GM12878 (cell line): ENCODE measurements around the gene PDE9A. TPM values are rescaled to one million over a fixed set of nuclear protein-coding genes. Genes with fewer than 3 reads are reported as not detected.

Experiments
- ATAC-seq: fragments of 200-7000 bp; cut with Tn5 transposase; 3 replicates; pipeline ENCODE4 v1.9.1; 2020; ENCODE audit warnings: mild to moderate bottlenecking, moderate library complexity
- BruUV-seq: library from RNA; stranded (reverse); fragments of 400-500 nt; replicated peaks from 2 replicates; lab custom pipeline; 2021; lab: Mats Ljungman, UMichigan
- CTCF ChIA-PET: fragments of 300-600 bp; sonication (Branson Sonifier 250); formaldehyde crosslinking; extraction: SDS; loops from one replicate; lab custom pipeline; 2021; ENCODE audit warnings: inconsistent platforms; lab: Yijun Ruan, JAX
- POLR2A ChIA-PET: fragments of 350-600 bp; formaldehyde crosslinking; extraction: SDS; loops from one replicate; lab custom pipeline; 2021; ENCODE audit warnings: inconsistent platforms; lab: Charles Lee
- RAD21 ChIA-PET: fragments of 300-600 bp; sonication (Branson Sonifier 250); formaldehyde crosslinking; loops from one replicate; lab custom pipeline; 2023; ENCODE audit warnings: antibody characterized with exemption; ENCODE audit not compliant: unreplicated experiment; lab: Charles Lee
- SMC1A ChIA-PET: fragments of 300-600 bp; sonication (Branson Sonifier 250); formaldehyde crosslinking; loops from one replicate; lab custom pipeline; 2023; ENCODE audit not compliant: unreplicated experiment, uncharacterized antibody; lab: Charles Lee
- DNase-seq: peaks from one replicate; pipeline ENCODE4 v3.0.0-alpha.2; 2011; ENCODE audit warnings: low read depth, low spot score
- FAIRE-seq: peaks from 3 replicates; lab custom pipeline; 2011; peaks lifted over from hg19 to GRCh38; lab: Jason Lieb, UNC
- H2AFZ ChIP-seq: 2 replicates; pipeline ENCODE4 v1.6.0; 2011; ENCODE audit warnings: low read depth, low read length, control low read depth; ENCODE audit not compliant: control insufficient read depth
- H3K27ac ChIP-seq: 2 replicates; pipeline ENCODE4 v1.5.1; 2011; ENCODE audit warnings: control low read depth; ENCODE audit not compliant: control insufficient read depth, insufficient read depth
- H3K27me3 ChIP-seq, 2 experiments: replicated peaks in 1 of 2; 2 replicates each; pipeline versions ENCODE4 v1.6.0 to v1.6.1; 2011; ENCODE audit warnings: low read length in 1 of 2; ENCODE audit not compliant: control insufficient read depth in 2 of 2, insufficient read depth in 2 of 2
- H3K36me3 ChIP-seq, 2 experiments: 2 replicates each; pipeline ENCODE4 v1.5.1; 2011; ENCODE audit warnings: low read length in 1 of 2; ENCODE audit not compliant: control insufficient read depth in 2 of 2, insufficient read depth in 2 of 2
- H3K4me1 ChIP-seq: 2 replicates; pipeline ENCODE4 v1.6.1; 2011; ENCODE audit warnings: mild to moderate bottlenecking, low read length, moderate library complexity, mixed read lengths; ENCODE audit not compliant: control insufficient read depth, insufficient read depth
- H3K4me2 ChIP-seq: 2 replicates; pipeline ENCODE4 v1.6.0; 2011; ENCODE audit warnings: control low read depth; ENCODE audit not compliant: control insufficient read depth, insufficient read depth
- H3K4me3 ChIP-seq: fragments of 200-600 bp; sonication (generic); 2 replicates; pipeline ENCODE4 v1.5.1; 2016
- H3K79me2 ChIP-seq: 2 replicates; pipeline ENCODE4 v1.6.0; 2011; ENCODE audit warnings: low read length; ENCODE audit not compliant: control insufficient read depth, insufficient read depth
- H3K9ac ChIP-seq: 2 replicates; pipeline ENCODE4 v1.8.0; 2011; ENCODE audit warnings: low read length, control low read depth, mixed read lengths; ENCODE audit not compliant: control insufficient read depth, insufficient read depth
- H3K9me3 ChIP-seq: replicated peaks from 3 replicates; pipeline ENCODE4 v1.5.1; 2011; ENCODE audit warnings: mild to moderate bottlenecking, low read length; ENCODE audit not compliant: control insufficient read depth, insufficient read depth
- H4K20me1 ChIP-seq: 2 replicates; pipeline ENCODE4 v1.6.0; 2011; ENCODE audit not compliant: control insufficient read depth, insufficient read depth
- ATF7 ChIP-seq: fragments of 450-650 bp; IDR thresholded peaks from 2 replicates; pipeline ENCODE4 v1.6.1; 2016; ENCODE audit warnings: low read depth, mild to moderate bottlenecking
- CHD2 ChIP-seq: IDR thresholded peaks from 2 replicates; pipeline ENCODE4 v1.6.1; 2011; ENCODE audit warnings: low read depth, low read length, improper control_type of control experiment, borderline replicate concordance
- CREB1 ChIP-seq: IDR thresholded peaks from 2 replicates; pipeline ENCODE4 v1.6.1; 2012; ENCODE audit warnings: low read depth, mild to moderate bottlenecking, inconsistent platforms
- DPF2 ChIP-seq: fragments of 450-650 bp; IDR thresholded peaks from 2 replicates; pipeline ENCODE4 v1.6.1; 2017; ENCODE audit warnings: mild to moderate bottlenecking
- EP300 ChIP-seq, 2 experiments: fragments of 150-350 bp in 1 of 2; IDR thresholded peaks; 2 replicates each; pipeline ENCODE4 v1.6.1; 2011 to 2012; ENCODE audit warnings: low read depth in 2 of 2, low read length in 2 of 2, borderline replicate concordance in 1 of 2, improper control_type of control experiment in 1 of 2, inconsistent platforms in 1 of 2; ENCODE audit not compliant: control insufficient read depth in 1 of 2
- FOS ChIP-seq: IDR thresholded peaks from 3 replicates; pipeline ENCODE4 v1.6.1; 2011; ENCODE audit warnings: borderline replicate concordance; ENCODE audit not compliant: insufficient read length; ENCODE audit errors: extremely low read depth
- HDAC2 ChIP-seq: fragments of 200-600 bp; sonication (generic); IDR thresholded peaks from 2 replicates; pipeline ENCODE4 v1.6.1; 2017
- IKZF1 ChIP-seq: fragments of 450-650 bp; conservative IDR thresholded peaks from 2 replicates; pipeline ENCODE4 v1.6.1; 2017; ENCODE audit warnings: antibody characterized with exemption, mild to moderate bottlenecking
- IKZF2 ChIP-seq, 2 experiments: fragments of 450-650 bp; IDR thresholded peaks; 2 replicates each; pipeline ENCODE4 v1.6.1; 2017; ENCODE audit warnings: mild to moderate bottlenecking in 2 of 2, moderate library complexity in 2 of 2
- JUNB ChIP-seq: IDR thresholded peaks from 2 replicates; pipeline ENCODE4 v1.6.1; 2016; ENCODE audit warnings: antibody characterized with exemption, mild to moderate bottlenecking
- MEF2B ChIP-seq: fragments of 450-650 bp; IDR thresholded peaks from 2 replicates; pipeline ENCODE4 v1.6.1; 2018; ENCODE audit warnings: mild to moderate bottlenecking, moderate library complexity; ENCODE audit not compliant: partially characterized antibody, poor library complexity, severe bottlenecking
- MTA2 ChIP-seq: fragments of 450-650 bp; IDR thresholded peaks from 2 replicates; pipeline ENCODE4 v1.6.1; 2016; ENCODE audit warnings: low read depth, mild to moderate bottlenecking, moderate library complexity
- PAX5 ChIP-seq: IDR thresholded peaks from 2 replicates; pipeline ENCODE4 v1.6.1; 2011; ENCODE audit warnings: low read depth, low read length, borderline replicate concordance
- PKNOX1 ChIP-seq: fragments of 450-650 bp; IDR thresholded peaks from 2 replicates; pipeline ENCODE4 v1.6.1; 2016; ENCODE audit warnings: mild to moderate bottlenecking
- POU2F2 ChIP-seq: IDR thresholded peaks from 3 replicates; pipeline ENCODE4 v1.6.1; 2011; ENCODE audit warnings: low read depth, mild to moderate bottlenecking, low read length, borderline replicate concordance
- RAD51 ChIP-seq: fragments of 450-650 bp; IDR thresholded peaks from 2 replicates; pipeline ENCODE4 v1.6.1; 2016; ENCODE audit warnings: moderate library complexity, mild to moderate bottlenecking, inconsistent platforms
- RELB ChIP-seq: fragments of 450-650 bp; IDR thresholded peaks from 2 replicates; pipeline ENCODE4 v1.6.1; 2017; ENCODE audit warnings: low read depth, mild to moderate bottlenecking, moderate library complexity
- RUNX3 ChIP-seq: IDR thresholded peaks from 2 replicates; pipeline ENCODE4 v1.6.1; 2012; ENCODE audit warnings: low read length, inconsistent platforms
- SKIL ChIP-seq: fragments of 450-650 bp; IDR thresholded peaks from 2 replicates; pipeline ENCODE4 v1.6.1; 2017; ENCODE audit warnings: mild to moderate bottlenecking, low read depth, inconsistent platforms; ENCODE audit not compliant: poor library complexity, severe bottlenecking
- SMARCA5 ChIP-seq: fragments of 450-650 bp; IDR thresholded peaks from 2 replicates; pipeline ENCODE4 v1.6.1; 2017; ENCODE audit warnings: mild to moderate bottlenecking
- TCF12 ChIP-seq: IDR thresholded peaks from 2 replicates; pipeline ENCODE4 v1.6.1; 2011; ENCODE audit warnings: low read depth, mild to moderate bottlenecking, low read length
- WGBS: methylation state at CpG from one replicate; pipeline ENCODE4 v1.1.6; 2016; ENCODE audit warnings: low lambda C conversion rate; ENCODE audit not compliant: insufficient replicate concordance, insufficient coverage; ENCODE audit errors: missing lambda C conversion rate; 5-methylcytosine and 5-hydroxymethylcytosine counted together
- in situ Hi-C: fragments of 300-500 bp; cut with MboI; formaldehyde crosslinking; loops from 9 replicates; pipeline ENCODE4 v1.14.3; 2018; ENCODE audit warnings: mixed read lengths
- intact Hi-C: fragments of 100-400 bp; cut with micrococcal nuclease; formaldehyde crosslinking; loops from one replicate; pipeline ENCODE4 v1.14.2; 2022; ENCODE audit not compliant: unreplicated experiment
- polyA plus RNA-seq, 11 experiments: library from polyadenylated mRNA; depleted of rRNA in 4 of 11; unstranded in 6 of 11; stranded (reverse) in 5 of 11; fragments of >200 nt; fragmentation: Nextera tagmentation in 4 of 11; fragmentation: Illumina TruSeq in 1 of 11; extraction: Ambion mirVana in 4 of 11; extraction: Trizol in 1 of 11; gene quantifications; 1 replicate in 1 of 11; 2 replicates in 10 of 11; pipeline versions ENCODE4 v1.2.1 to v1.2.3, GENCODE V29; 2011 to 2016; ENCODE audit warnings: inconsistent platforms in 2 of 11, missing spikeins in 2 of 11, low read depth in 1 of 11
- total RNA-seq, 4 experiments: library from RNA; depleted of rRNA in 3 of 4; stranded (reverse); fragments of >200 nt in 3 of 4; fragmentation: Illumina TruSeq in 1 of 4; extraction: Trizol in 1 of 4; gene quantifications; 2 replicates each; pipeline versions ENCODE4 v1.2.1 to v1.2.3, GENCODE V29; 2013 to 2021

The PDE9A gene
- total and polyA plus RNA-seq, 10 of the 15 experiments (the other 5 are each of a cell fraction or from before 2014, with no cell fraction given): 0.08 to 0.45 (median 0.20) TPM; not detected in 1

DNA sequence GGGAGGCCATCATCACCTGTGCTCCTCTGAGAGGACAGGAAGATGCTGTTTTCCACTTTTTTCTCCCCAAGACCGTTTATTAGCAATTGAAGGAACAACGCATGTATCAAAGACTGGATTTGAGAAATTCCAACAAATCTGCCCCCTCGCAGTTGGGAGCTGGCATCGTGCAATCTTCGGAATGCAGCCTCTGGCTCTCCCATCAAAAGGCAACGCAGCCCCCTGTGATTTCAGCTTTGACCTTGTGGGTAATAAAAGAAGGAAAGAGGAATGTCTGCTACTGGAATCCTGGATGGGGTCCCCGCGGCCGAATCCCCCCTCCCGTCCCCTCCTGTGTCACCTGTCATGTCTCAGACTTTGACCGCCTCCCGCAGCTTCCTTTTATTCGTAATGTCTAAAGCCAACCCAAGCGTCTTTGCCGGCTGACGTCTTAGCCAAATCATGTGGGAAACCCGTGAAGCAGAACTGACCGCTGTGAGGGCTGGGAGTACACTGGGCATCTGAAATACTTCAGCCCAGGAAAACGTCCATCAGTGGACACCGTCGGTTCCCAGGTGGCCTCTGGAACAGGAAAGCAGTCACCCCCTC is 124.4 kb downstream of the PDE9A start:
- ChIA-PET RAD21 (interaction anchor here (1.0 kb wide), 1 partner anchor 124 kb away, joined by 4 read pairs; the partner anchor contains the start of gene PDE9A), SMC1A (no interaction called here), CTCF (interaction anchor here (0.6 kb wide), 1 partner anchor 10 kb away, joined by 3 read pairs; no protein-coding TSS in a partner anchor), POLR2A (no interaction called here)
- DNase-seq (peak; percentile 8), FAIRE-seq (no peak), ATAC-seq (peak; percentile 92)
- intact Hi-C loops: no loop called here
- in situ Hi-C loops: no loop called here
- no peaks in the 10 kb centered on the region for H3K36me3 ChIP-seq
- H3K9me3 ChIP-seq: no peaks in the 10 kb centered on the region
- no peaks in the 10 kb centered on the region for H4K20me1 ChIP-seq
- H3K4me3 ChIP-seq: no peak overlapping the region
- peaks cover 7% of the 10 kb centered on the region in 2 experiments for H3K27me3 ChIP-seq
- H3K9ac ChIP-seq: no peak overlapping the region
- no TSS peak for BruUV-seq
- H2AFZ ChIP-seq: no peak overlapping the region
- no peak overlapping the region for H3K4me2 ChIP-seq
- H3K4me1 ChIP-seq: peaks cover 6% of the 10 kb centered on the region
- no peaks in the 10 kb centered on the region for H3K79me2 ChIP-seq
- 4% methylated on average over 21 of the region's 21 CpGs for WGBS
- no peak overlapping the region for H3K27ac ChIP-seq
- TF ChIP-seq CHD2 (peak; percentile 45; the same call in 1 of the 2 replicates), MTA2 (peak; percentile 64; the same call in 1 of the 2 replicates), EP300 (IDR thresholded peaks at IDR 0.05; ENCODE audit: borderline replicate concordance in 1 of 2, control insufficient read depth in 1 of 2, low read depth in 2 of 2, low read length in 2 of 2) (peak; percentile 58 to 69; a peak in 2 of 4 replicates), IKZF1 (peak; percentile 67), HDAC2 (no peak), TCF12 (0 out of 2 replicates have a peak, but pooled peaks have one; percentile 16), SMARCA5 (peak; percentile 82; the same call in 1 of the 2 replicates), RAD51 (0 out of 2 replicates have a peak, but pooled peaks have one; percentile 17), RELB (no peak), RUNX3 (peak; percentile 49), CREB1 (0 out of 2 replicates have a peak, but pooled peaks have one; percentile 41), SKIL (peak; percentile 30), ATF7 (peak; percentile 57; the same call in 1 of the 2 replicates), MEF2B (no peak), DPF2 (0 out of 2 replicates have a peak, but pooled peaks have one; percentile 45), POU2F2 (peak; percentile 89; the same call in 2 of the 3 replicates), PKNOX1 (0 out of 2 replicates have a peak, but pooled peaks have one; percentile 49), PAX5 (peak; percentile 85), FOS (no peak), IKZF2 (IDR thresholded peaks at IDR 0.05) (peak; percentile 69 to 74), JUNB (no peak)
